ENCODE results near the gene MRPS18B. TPM values are rescaled to one million over a fixed set of nuclear protein-coding genes. Genes with fewer than 3 reads are reported as not detected.

MRPS18B gene
- total and polyA plus RNA-seq, 2 donors (not counting 1 experiment from before 2014, with no cell fraction given): 53.1 to 76.8 TPM

- no peak overlapping the region for H3K4me2 ChIP-seq (ENCODE audit: extremely low read depth, insufficient read depth, low read length)
- no peak for DNase-seq (ENCODE audit: low read depth in 2 of 2)
- no peak overlapping the region for H3K4me3 ChIP-seq (replicated peaks in 1 of 4; ENCODE audit: control extremely low read depth in 1 of 4, insufficient read depth in 1 of 4, low read depth in 3 of 4, low read length in 4 of 4)
- H4K20me1 ChIP-seq (ENCODE audit: control insufficient read depth, extremely low read depth, insufficient read depth, low read length): no peaks in the 10 kb centered on the region
- no peaks in the 10 kb centered on the region for H3K79me2 ChIP-seq (ENCODE audit: control insufficient read depth, insufficient read depth, low read length)
- H3K36me3 ChIP-seq (ENCODE audit: control insufficient read depth, insufficient read depth, low read length): peaks cover 20% of the 10 kb centered on the region
- H3K27me3 ChIP-seq (ENCODE audit: control insufficient read depth, insufficient read depth, low read length): no peaks in the 10 kb centered on the region
- H3K27ac ChIP-seq (ENCODE audit: insufficient read depth, low read length): peak overlapping the region; percentile 79
- no peak for TF ChIP-seq EZH2 (IDR thresholded peaks at IDR 0.05; ENCODE audit: low read length, missing control alignments)
- H3K4me1 ChIP-seq (ENCODE audit: control insufficient read depth, extremely low read depth, insufficient read depth, low read length): peaks cover 9% of the 10 kb centered on the region
- H3K9me3 ChIP-seq (ENCODE audit: control insufficient read depth, insufficient read depth, low read depth, low read length): no peaks in the 10 kb centered on the region
- H2AFZ ChIP-seq (ENCODE audit: low read length): no peak overlapping the region
- no peak overlapping the region for H3K9ac ChIP-seq (ENCODE audit: insufficient read depth, low read length)
Measured at GRCh38 chr6:30590509-30590908, 27.1 kb upstream of the MRPS18B start.

DNA sequence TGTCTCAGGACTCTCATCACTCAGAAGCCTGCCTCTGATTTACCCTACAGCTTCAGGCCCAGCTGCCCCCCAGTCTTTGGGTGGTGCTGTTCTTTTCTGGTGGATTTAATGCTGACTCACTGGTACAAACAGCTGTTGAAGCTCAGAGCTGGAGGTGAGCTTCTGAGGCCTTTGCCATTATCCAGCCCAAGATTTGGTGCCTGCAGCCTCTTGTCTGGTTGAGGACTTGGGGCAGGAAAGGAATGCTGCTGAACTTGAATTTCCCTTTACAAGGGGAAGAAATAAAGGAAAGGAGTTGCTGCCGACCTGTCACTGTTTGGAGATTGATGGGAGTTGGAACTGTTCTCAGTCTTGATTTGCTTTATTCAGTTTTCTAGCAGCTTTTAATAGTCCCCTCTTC lies 26.6 kb upstream of the MRPS18B start:
- Histone ChIP-seq H3K4me1 (ENCODE audit: control insufficient read depth, extremely low read depth, insufficient read depth, low read length) (peaks cover 9% of the 10 kb centered on the region), H3K36me3 (ENCODE audit: control insufficient read depth, insufficient read depth, low read length) (peaks cover 19% of the 10 kb centered on the region), H4K20me1 (ENCODE audit: control insufficient read depth, extremely low read depth, insufficient read depth, low read length) (no peaks in the 10 kb centered on the region), H3K4me2 (ENCODE audit: extremely low read depth, insufficient read depth, low read length) (no peak overlapping the region), H2AFZ (ENCODE audit: low read length) (no peak overlapping the region), H3K9me3 (ENCODE audit: control insufficient read depth, insufficient read depth, low read depth, low read length) (no peaks in the 10 kb centered on the region), H3K27ac (ENCODE audit: insufficient read depth, low read length) (peak overlapping the region; percentile 79), H3K27me3 (ENCODE audit: control insufficient read depth, insufficient read depth, low read length) (no peaks in the 10 kb centered on the region), H3K4me3 (replicated peaks in 1 of 4; ENCODE audit: control extremely low read depth in 1 of 4, insufficient read depth in 1 of 4, low read depth in 3 of 4, low read length in 4 of 4) (no peak overlapping the region), H3K79me2 (ENCODE audit: control insufficient read depth, insufficient read depth, low read length) (no peaks in the 10 kb centered on the region), H3K9ac (ENCODE audit: insufficient read depth, low read length) (no peak overlapping the region)
- no peak for TF ChIP-seq EZH2 (IDR thresholded peaks at IDR 0.05; ENCODE audit: low read length, missing control alignments)
- TF ChIP-seq, protein P1, sequence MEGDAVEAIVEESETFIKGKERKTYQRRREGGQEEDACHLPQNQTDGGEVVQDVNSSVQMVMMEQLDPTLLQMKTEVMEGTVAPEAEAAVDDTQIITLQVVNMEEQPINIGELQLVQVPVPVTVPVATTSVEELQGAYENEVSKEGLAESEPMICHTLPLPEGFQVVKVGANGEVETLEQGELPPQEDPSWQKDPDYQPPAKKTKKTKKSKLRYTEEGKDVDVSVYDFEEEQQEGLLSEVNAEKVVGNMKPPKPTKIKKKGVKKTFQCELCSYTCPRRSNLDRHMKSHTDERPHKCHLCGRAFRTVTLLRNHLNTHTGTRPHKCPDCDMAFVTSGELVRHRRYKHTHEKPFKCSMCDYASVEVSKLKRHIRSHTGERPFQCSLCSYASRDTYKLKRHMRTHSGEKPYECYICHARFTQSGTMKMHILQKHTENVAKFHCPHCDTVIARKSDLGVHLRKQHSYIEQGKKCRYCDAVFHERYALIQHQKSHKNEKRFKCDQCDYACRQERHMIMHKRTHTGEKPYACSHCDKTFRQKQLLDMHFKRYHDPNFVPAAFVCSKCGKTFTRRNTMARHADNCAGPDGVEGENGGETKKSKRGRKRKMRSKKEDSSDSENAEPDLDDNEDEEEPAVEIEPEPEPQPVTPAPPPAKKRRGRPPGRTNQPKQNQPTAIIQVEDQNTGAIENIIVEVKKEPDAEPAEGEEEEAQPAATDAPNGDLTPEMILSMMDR (conservative IDR thresholded peaks at IDR 0.05 in 1 of 2, IDR thresholded peaks at IDR 0.05 in 1 of 2; ENCODE audit: low read depth in 1 of 2, low read length in 2 of 2): no peak
- DNase-seq (ENCODE audit: low read depth in 2 of 2): peak; percentile 56 to 67

GRCh38 chr6:30592287-30592686 lies 25.4 kb upstream of the MRPS18B start:
- Histone ChIP-seq H3K4me1 (ENCODE audit: control insufficient read depth, extremely low read depth, insufficient read depth, low read length) (peaks cover 9% of the 10 kb centered on the region), H2AFZ (ENCODE audit: low read length) (no peak overlapping the region), H3K27me3 (ENCODE audit: control insufficient read depth, insufficient read depth, low read length) (no peaks in the 10 kb centered on the region), H3K9me3 (ENCODE audit: control insufficient read depth, insufficient read depth, low read depth, low read length) (no peaks in the 10 kb centered on the region), H3K4me3 (replicated peaks in 1 of 4; ENCODE audit: control extremely low read depth in 1 of 4, insufficient read depth in 1 of 4, low read depth in 3 of 4, low read length in 4 of 4) (no peak overlapping the region), H3K9ac (ENCODE audit: insufficient read depth, low read length) (no peak overlapping the region), H4K20me1 (ENCODE audit: control insufficient read depth, extremely low read depth, insufficient read depth, low read length) (no peaks in the 10 kb centered on the region), H3K79me2 (ENCODE audit: control insufficient read depth, insufficient read depth, low read length) (no peaks in the 10 kb centered on the region), H3K27ac (ENCODE audit: insufficient read depth, low read length) (peak overlapping the region; percentile 6), H3K36me3 (ENCODE audit: control insufficient read depth, insufficient read depth, low read length) (peaks cover 13% of the 10 kb centered on the region), H3K4me2 (ENCODE audit: extremely low read depth, insufficient read depth, low read length) (no peak overlapping the region)
- no peak for DNase-seq (ENCODE audit: low read depth in 2 of 2)
- TF ChIP-seq, protein P1 (conservative IDR thresholded peaks at IDR 0.05 in 1 of 2, IDR thresholded peaks at IDR 0.05 in 1 of 2; ENCODE audit: low read depth in 1 of 2, low read length in 2 of 2): no peak
- TF ChIP-seq EZH2 (IDR thresholded peaks at IDR 0.05; ENCODE audit: low read length, missing control alignments): no peak
